RWPE1 (cell line): ENCODE results near the gene SCART1.

Experiments
- CTCF ChIA-PET: fragments of 350-600 bp; sonication (Branson Sonifier 250); formaldehyde crosslinking; extraction: SDS; loops from one replicate; lab custom pipeline; 2021; lab: Yijun Ruan, JAX
- POLR2A ChIA-PET: fragments of 400-600 bp; formaldehyde crosslinking; extraction: SDS; loops from one replicate; lab custom pipeline; 2020; ENCODE audit warnings: antibody characterized with exemption; ENCODE audit not compliant: low non-redundant PET; lab: Yijun Ruan, JAX
- DNase-seq: peaks from one replicate; pipeline ENCODE4 v3.0.0; 2012; ENCODE audit warnings: low spot score
- H3K27ac ChIP-seq: fragments of 450-650 bp; 2 replicates; pipeline ENCODE4 v1.5.1; 2017
- CTCF ChIP-seq: fragments of 450-650 bp; conservative IDR thresholded peaks from 2 replicates; pipeline ENCODE4 v1.5.1; 2017; ENCODE audit warnings: low read depth, mild to moderate bottlenecking

The SCART1 gene

GRCh38 chr10:133456041-133456951 lies 2.6 kb downstream of the SCART1 start:
- TF ChIP-seq CTCF: no peak
- CTCF ChIA-PET: no interaction called here
- DNase-seq: no peak
- POLR2A ChIA-PET: interaction anchor here (0.7 kb wide), 1 partner anchor 9 kb away, joined by 3 read pairs; no protein-coding TSS in a partner anchor
- H3K27ac ChIP-seq: no peak overlapping the region

GRCh38 chr10:133457100-133457841 lies 3.5 kb downstream of the SCART1 start:
- no peak overlapping the region for H3K27ac ChIP-seq
- ChIA-PET POLR2A (interaction anchor here (0.7 kb wide), 1 partner anchor 8 kb away, joined by 3 read pairs; no protein-coding TSS in a partner anchor), CTCF (no interaction called here)
- no peak for DNase-seq
- TF ChIP-seq CTCF: no peak

GRCh38 chr10:133458021-133458709 lies 4.4 kb downstream of the SCART1 start:
- no peak for TF ChIP-seq CTCF
- CTCF ChIA-PET: no interaction called here
- no peak overlapping the region for H3K27ac ChIP-seq
- no peak for DNase-seq
- POLR2A ChIA-PET: no interaction called here

- CTCF ChIA-PET: no interaction called here
- DNase-seq: no peak
- TF ChIP-seq CTCF: no peak
- POLR2A ChIA-PET: no interaction called here
- no peak overlapping the region for H3K27ac ChIP-seq
These were observed 5.1 kb downstream of the SCART1 start for GRCh38 chr10:133458710-133459453.

GRCh38 chr10:133459454-133460207 lies 5.9 kb downstream of the SCART1 start:
- no peak for DNase-seq
- POLR2A ChIA-PET: interaction anchor here (0.5 kb wide), 1 partner anchor 58 kb away, joined by 6 read pairs; no protein-coding TSS in a partner anchor
- CTCF ChIA-PET: no interaction called here
- H3K27ac ChIP-seq: no peak overlapping the region
- TF ChIP-seq CTCF: no peak
